Activated CD4-positive, alpha-beta T cell treated with anti-CD3 and anti-CD28 coated beads, Interleukin-2, amount 50 U/mL, for 4 hours (primary cell): ENCODE data around the gene SLC35E2B.
"Not testable (repeated sequence)": the region's sequence is repeated elsewhere in the genome, so short reads cannot be mapped to it uniquely, and the experiment has no call there.

ENCODE experiments used
- DNase-seq, 2 experiments: peaks; one replicate each; pipeline ENCODE4 v3.0.0-alpha.2; 2020

The SLC35E2B gene

DNA sequence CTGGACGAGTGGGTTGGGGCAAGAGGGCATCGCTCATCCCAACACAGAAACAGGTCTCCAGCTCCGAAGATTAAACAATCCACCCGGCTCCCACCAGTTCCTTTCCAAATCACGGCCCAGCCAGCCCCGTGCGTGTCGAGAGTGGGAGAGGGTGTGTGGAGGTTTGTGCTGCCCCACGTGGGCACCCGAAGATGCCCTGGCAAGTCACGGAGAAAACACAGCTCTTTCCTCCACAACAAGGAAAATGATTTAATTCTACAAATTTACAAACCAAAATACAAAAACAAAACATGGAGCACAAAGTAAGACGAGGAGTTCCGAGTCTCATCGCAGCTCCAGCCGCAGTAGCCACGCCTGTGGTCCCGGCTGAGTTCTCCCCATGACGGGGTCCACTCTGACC lies 9.9 kb upstream of the SLC35E2B start:
- DNase-seq = not testable (repeated sequence)

DNA sequence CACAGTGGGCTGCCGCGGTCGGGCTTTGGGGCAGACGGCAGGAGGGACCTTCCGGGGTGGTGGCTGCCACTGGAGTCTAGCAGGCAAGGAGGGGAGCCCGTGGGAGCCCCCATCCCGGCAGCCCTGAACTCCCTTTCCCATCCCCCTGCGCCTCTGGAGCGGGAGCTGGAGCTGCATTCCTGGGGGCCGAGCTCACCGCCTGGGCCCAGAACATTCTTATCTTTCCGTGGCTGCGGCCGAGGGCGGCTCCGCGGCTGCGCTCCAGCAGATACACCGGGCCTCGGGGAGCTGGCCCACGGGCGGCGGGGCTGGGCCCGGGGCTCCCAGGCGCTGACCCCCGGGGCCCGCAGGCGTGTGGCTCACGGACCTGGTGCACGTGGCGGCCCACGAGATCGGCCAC lies 8.0 kb upstream of the SLC35E2B start:
- DNase-seq = not testable (repeated sequence)

DNA sequence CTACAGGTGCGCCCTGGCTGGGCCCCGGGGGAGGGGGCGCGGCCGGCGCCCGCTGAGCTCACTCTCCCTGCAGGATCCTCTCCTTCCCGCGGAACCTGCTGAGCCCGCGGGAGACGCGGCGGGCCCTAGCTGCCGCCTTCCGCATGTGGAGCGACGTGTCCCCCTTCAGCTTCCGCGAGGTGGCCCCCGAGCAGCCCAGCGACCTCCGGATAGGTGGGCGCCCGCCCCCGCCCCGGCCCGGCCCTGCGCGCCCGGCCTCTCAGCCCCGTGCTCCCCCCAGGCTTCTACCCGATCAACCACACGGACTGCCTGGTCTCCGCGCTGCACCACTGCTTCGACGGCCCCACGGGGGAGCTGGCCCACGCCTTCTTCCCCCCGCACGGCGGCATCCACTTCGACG lies 7.5 kb upstream of the SLC35E2B start:
- DNase-seq = not testable (repeated sequence)

DNA sequence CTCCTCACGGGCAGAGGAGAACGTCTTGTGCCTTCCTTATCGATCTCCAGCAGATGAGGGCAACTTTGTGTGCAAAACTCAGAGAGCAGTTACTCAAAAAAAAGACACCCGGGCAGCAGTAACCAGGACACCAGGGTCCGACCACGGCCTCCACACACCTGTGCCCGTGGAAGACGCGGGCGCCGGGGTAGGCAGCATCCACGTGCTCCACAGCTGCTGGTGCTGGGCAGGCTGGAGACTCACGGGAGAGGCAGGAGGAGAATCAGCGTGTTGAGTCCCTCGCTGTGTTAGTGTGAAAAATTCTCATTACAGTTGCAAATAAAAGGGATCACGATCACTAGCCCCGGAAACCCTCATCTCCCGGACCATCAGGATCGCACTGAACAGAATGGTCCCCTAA lies 6.5 kb upstream of the SLC35E2B start:
- not testable (repeated sequence) for DNase-seq

DNA sequence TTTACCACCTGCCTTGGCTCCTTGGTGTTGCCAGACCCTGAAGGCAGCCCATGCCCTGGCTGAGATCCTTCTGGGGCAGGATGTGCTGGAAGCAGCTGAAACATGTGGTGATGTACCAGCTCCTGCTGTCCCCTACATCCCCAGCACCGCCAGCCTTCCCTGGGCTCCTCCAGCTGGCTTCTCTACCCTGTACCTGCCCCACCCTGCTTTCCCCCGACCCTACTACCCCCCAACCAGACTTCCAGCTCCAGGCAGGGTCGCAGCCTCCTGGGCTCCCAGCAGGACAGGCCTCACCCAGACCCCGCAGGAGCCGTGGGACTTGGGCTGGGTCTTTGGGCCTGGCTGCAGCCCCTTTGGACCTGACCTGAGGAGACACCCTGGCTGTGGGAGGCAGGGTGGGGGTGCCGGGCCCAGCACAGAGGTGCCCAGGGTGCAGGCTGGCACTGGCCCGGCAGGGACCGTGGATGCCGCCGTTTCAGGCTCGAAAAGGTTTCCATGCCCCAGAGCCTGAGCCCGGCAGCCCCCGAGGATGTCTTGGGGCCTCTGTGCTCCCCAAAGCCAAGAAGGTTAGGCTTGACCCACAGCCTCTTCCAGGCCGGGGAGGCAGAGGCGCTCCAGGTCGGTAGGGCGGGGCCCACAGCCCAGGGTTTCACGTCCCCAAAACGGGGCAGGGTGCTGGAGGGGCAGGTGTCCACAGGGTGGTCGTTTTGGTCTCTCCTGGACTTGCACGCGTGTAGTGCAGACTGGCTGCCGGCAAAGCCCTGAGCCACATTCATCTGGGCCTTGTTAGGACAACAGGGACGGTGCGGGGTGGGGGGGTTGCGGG lies 5.0 kb upstream of the SLC35E2B start:
- DNase-seq = not testable (repeated sequence)

DNA sequence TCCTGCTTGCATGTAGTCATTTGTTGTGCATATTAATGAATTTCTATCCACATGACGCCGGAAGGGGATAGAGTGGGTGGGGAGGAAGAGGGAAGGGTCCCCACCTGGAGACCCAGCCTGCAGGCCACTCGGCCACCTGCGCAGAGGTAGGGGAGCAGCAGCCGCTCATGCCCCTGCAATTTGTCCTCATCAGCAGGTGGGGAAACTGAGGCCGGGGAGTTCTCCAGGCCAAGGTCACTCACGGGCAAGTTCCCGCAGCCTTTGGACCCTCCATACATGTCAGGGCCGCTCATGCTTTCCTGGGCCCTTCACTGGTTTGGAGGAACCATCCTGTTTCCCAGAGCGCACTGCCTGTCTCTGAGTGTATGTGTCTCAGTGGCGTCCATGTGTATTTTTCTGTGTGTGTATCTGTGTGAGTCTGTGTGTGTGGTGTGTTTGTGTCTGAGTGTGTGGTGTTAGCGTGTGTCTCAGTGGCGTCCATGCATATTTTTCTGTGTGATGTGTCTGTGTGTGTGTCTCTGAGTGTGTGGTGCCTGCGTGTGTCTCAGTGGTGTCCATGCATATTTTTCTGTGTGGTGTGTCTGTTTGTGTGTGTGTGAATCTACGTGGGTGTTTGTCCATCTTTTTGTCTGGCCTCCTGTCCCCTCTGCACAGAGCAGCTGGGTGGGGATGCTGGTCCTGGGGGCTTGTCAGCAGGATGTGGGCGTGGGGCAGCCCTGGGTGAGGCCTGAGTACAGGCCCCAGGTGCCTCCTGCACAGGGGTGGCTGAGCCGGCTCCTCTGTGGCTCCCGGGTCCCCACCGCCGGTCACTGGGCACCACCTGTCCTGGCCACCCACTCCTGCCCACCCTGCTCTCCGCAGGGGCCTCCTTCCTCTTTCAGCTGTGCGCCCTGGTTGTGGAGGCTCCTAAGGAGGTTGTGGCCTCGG lies 4.1 kb upstream of the SLC35E2B start:
- not testable (repeated sequence) for DNase-seq

DNA sequence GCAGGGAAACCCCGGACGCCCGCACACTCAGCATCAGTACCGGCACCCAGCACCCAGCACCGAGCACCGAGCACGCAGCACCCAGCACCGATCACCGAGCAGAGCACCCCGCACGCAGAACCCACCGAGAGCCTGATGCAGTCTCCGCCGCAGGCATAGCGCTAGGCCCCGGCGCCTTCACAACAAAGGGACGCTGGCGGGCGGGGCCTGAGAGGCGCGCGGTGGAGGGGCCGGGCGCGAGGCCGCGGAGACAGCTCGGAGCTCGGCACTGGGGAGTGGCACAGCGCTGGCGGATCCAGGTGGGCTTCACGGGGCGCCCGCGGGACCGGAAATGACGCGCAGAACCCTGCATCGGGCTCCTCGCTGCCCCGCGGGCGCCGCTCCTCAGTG lies 276 bp downstream of the SLC35E2B start:
- peak; percentile 37 to 46 for DNase-seq

DNA sequence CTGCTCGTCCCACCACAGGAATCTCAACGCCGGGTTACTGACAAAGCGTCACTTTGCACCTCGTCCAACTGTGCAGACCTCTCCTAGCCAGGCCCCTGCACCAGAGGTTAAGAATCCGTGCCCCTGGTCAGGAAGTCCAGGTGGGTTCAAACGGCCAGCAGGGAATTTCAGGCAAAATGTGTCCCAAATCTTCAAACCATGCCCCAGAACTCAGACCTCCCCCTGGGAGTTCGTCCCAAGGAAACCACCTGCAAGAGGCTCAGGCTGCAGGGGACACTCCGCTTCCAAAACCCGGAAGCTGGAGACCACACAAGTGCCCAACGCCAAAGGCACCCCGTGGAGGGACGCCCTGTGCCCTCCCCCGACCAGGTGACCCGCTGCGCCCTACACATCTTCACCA lies 1.2 kb downstream of the SLC35E2B start:
- not testable (repeated sequence) for DNase-seq

DNA sequence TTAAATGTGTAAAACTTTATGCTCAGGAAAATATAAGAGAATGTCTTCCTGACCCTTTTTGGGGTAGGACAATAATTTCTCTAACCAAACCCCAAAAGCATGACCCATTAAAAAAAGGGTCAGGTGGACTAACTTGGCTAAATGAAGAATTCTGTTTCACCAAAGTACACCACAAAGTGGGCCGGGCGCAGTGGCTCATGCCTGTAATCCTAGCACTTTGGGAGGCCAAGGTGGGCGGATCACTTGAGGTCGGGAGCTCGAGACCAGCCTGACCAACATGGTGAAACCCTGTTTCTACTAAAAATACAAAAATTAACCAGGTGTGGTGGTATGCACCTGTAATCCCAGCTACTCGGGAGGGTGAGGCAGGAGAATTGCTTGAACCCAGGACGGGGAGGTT lies 3.1 kb downstream of the SLC35E2B start:
- DNase-seq = peak in 1 of 2 experiments; percentile 0

DNA sequence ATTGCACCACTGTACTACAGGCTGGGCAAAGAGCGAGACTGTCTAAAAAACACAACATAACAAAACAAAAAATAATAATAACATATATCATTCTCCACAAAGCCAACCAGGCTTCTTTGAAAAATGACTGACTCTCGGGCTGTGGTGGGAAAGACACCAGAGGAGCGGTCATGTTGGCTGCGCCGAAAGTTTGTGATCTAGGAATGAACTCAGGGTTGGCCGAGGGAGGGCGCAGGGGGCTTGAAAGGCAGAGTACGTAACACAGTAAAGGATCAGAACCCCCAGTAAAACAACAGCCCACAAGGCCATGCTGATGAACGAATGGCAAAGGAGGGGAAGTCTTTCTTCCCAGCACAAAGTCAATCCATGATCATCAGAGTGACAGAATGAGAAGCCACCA lies 4.7 kb downstream of the SLC35E2B start:
- no peak for DNase-seq

DNA sequence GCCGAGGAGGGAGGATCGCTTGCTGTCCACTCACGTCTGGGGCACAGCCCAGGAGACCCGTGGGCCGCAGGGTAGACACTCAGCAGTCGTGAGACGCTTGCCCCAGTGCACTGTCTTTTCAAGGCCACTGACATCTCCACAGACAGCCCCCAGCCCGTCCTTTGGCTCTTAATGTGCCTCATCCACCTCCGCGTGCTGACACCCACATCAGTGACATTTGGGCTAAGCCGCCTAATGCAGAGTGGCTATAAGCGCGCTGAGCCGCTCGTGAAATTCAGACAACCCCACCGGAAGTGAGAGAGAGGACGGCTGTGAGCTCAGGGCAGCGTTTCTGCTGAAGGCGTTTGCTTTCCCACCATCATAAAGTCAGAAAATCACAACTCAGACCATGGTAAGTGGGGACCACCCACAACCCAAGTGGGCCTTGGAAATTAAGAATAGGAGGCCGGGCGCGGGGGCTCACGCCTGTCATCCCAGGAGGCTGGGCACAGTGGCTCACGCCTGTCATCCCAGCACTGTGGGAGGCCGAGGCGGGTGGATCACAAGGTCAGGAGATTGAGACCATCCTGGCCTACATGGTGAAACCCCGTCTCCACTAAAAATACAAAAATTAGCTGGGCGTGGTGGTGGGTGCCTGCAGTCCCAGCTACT lies 8.4 kb downstream of the SLC35E2B start:
- no peak for DNase-seq

DNA sequence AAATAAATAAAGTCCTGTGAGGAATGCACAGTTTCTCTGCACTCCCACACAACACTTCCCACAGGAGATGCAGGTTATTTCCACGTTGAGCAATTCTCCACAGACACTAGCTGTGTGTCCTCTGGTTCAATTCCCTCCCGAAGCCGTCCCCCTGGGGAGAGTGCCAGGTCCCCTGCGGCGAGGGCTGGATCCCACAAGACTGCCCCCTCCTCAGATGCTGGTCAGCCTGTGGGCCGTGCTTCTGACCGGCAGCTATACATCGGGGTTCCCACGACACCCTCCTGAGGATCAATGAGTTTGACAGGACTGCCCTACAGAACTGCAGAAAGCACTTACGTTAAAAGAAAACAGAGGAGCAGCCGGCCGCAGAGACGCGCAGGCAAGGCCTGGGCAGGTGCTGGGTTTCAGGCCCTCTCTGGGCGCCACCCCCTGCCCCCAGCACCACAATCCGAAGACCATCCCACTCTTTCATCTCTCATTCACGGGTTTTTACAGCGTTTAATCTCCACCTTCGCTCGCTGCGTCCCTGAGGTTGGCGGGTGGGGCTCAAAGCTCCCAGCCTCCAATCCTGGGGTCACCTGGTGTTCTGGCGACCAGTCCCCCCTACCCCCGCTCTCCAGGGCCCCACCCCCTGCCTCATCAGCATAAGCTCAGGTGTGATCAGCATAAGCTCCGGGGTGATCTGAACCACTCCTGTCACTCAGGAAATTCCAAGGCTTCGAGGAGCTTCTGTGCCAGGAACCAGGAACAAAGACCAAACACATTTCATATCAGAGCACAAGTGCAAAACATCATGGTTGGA lies 9.3 kb downstream of the SLC35E2B start:
- no peak for DNase-seq

DNA sequence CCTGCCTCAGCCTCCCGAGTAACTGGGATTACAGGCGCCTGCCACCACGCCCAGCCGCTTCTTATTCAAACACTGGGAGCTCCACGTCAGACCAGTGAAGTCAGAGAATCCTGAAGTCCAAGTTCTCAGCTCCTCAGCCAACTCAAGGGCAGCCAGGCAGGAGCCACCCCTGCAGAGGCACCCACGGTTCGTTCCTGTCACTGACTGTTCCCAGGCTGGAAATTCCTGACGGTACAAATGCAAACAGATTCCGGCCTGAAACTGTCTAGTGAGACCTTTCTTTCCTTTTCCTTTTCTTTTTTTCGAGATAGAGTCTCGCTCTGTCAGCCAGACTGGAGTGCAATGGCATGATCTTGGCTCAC lies 11.7 kb downstream of the SLC35E2B start:
- no peak for DNase-seq

DNA sequence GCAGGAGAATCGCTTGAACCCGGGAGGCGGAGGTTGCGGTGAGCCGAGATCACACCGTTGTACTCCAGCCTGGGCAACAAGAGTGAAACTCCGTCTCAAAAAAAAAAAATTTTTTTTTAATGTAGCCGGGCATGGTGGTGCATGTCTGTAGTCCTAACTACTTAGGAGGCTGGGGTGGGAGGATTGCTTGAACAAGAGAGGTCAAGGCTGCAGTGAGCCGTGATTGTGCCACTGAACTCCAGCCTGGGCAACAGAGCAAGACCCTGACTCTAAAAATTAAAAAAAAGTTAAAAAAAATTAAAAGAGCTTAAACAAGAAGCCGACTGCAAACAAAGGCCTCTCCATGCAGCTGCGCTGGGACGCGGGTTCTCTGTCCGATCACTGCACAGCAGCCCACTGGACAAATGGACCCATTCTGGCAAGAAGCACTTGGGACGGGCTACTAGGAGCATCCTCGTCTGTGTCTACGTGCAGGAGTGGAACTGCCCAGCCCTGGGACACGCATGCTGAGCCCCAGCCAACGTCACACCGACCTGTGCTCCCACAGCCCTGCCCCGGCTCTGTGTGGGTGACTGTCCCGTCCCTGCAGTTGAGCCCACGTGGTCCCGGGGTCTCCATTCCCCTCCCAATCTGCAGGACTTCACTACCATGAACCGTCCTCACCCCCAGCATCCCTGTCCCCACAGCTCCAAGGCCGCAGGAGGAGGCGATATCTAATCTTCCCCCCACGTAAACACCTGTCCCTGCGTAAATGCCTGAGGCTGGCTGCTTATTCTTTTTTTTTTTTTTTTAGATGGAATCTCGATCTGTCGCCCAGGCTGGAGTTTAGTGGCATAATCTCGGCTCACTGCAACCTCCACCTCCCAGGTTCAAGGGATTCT lies 12.3 kb downstream of the SLC35E2B start:
- DNase-seq = no peak

DNA sequence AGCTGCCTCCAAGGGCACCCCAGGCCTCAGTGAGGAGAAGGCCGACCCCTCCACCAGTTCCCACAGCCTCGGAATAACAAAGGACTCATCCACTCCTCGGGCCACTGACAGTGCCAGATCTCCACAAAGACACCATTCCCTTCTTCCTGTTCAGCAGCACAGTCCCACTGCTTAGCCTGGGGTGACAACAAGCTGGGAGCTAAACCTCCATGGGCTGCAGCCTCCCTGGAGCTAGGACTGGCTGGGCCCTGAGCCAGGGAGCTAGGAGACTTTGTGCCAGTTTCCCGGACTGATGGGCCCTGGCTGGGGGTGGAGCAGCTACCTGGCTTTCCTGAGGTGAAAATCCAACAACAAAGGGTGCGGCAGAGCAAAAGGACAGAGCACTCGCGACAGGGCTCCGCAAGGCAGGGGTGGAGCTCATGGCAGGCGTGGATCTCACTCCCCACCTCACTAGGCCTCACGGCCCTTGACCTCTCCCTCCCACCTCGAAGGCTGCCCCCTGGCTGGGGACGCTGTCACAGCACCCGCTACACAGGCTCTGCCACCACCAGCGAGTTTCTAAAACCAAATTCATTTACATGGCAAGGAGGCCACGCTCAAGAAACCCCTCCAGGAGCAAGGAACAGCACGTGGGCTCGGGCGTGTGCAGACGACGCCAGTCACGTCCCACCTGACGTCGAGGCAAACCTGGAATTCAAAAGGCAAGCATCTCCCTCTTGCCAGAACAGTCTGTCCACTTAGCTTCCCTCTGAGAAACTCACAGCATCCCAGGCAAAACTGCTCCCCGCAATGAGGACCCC lies 13.8 kb downstream of the SLC35E2B start:
- DNase-seq = no peak

DNA sequence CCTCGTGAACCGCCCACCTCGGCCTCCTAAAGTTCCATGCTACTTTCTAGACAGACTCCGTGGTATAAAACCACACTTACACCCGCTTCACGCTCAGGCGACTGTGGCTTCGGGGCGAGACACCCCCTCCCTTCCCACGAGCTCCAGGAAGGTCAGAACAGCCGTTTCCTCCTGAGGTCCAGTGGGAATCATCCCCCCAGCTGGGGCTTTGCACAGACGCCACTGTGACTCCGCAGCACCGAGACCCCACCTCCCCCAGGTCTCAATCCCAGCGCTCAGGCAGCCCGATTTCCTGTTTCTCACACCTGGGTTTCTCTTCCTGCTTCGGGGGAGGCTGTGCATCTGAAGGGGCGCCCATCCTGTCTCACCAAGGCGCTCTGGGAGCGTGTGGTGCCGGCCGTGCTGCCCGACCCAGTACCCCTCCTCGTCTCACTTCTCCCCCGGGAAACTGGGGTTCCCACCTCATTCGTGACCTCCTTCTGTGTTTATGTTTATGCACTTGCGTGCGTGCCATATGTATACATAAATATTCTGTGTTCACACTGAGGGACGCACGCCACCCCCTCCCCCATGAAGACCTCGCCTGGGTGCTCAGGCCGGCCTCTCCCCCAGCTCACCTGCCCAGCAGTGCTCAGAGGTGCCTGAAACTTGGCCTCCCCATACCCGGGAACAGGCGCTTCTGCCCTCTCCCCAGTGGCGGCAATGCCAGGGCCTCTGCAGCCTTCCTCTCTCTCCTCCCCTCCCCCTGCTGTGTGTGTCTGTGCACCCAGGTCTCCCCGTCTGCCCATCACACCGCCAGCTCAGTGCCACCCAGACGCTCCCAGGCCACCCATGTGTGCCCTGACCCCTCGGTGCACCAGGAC lies 14.6 kb downstream of the SLC35E2B start:
- peak; percentile 26 to 44 for DNase-seq

DNA sequence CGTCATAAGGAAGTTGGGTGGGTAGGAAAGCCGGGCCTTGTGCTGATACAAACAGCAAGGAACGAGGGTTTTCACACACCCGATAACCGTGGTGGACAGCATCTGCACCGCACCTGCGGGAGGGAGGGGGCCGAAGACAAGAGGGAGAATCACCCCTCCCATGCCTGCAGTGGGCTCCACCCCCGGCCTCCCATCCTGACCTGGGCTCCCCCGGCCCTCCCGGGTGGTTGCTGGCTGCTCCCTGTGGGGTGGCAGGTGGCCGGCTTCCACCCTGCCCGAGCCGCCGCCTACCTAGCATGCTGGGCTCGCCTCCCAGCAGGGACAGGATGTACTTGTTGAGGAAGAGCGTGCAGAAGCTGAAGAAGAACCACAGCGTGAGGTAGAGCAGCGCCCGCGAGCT lies 16.5 kb downstream of the SLC35E2B start:
- not testable (repeated sequence) for DNase-seq

DNA sequence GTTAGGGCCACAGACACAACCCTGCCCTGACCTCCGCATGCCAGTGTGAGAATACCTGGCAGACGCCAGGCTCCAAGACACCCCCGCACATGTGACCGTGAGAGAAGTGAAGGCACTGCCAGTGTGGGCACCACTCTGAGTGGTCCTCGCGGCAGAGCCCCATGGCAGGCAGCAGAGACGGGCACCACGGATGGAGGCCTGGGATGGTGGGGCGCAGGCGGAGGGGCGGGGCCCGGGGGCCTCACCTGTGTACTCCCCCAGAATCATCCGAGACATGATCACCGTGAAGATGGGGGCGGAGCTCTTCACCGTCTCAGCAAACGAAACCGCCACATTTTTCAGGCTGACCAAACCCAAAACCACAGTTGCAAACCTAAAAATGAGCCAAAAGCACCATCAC lies 17.4 kb downstream of the SLC35E2B start:
- not testable (repeated sequence) for DNase-seq

DNA sequence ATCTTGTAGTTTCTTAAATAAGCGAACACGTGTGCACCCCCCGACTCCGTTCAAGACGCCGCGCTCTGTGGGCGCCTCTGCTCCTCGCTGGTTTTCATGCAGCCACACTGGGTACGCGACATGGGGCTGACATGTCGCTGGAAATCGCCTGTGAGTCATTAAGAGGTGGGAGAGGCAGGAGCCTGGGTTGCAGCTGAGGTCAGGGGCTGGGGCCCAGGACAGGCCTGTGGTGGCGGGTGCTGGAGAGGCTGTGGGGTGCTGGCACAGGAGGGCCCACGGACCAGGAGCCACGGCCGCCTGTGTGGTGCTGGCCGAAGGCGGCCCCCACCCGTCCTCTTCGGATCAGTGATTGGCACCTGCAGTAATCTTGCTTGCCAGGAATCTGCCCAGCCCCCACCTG lies 17.8 kb downstream of the SLC35E2B start:
- not testable (repeated sequence) for DNase-seq
